ENCODE data around the gene PAPOLG. TPM values are rescaled to one million over a fixed set of nuclear protein-coding genes. Genes with fewer than 3 reads are reported as not detected.
A peak's percentile ranks its signal among the peaks of the same experiment; 100 is the strongest.

The PAPOLG gene
- total and polyA plus RNA-seq, 9 of the 15 experiments (the other 6 are each of a cell fraction or from before 2014, with no cell fraction given): 3.9 to 16.3 (median 10.0) TPM

- Histone ChIP-seq H2AFZ (ENCODE audit: low read depth, low read length) (no peak overlapping the region), H3K9ac (ENCODE audit: insufficient read depth in 1 of 2, low read depth in 2 of 2, low read length in 2 of 2) (no peak overlapping the region), H3K27me3 (ENCODE audit: control insufficient read depth in 2 of 2, insufficient read depth in 2 of 2, low read length in 2 of 2) (no peaks in the 10 kb centered on the region), H4K20me1 (replicated peaks; ENCODE audit: control insufficient read depth, insufficient read depth, low read length) (no peaks in the 10 kb centered on the region), H3K27ac (ENCODE audit: extremely low read depth, low read depth, low read length) (no peak overlapping the region), H3K36me3 (ENCODE audit: control insufficient read depth, insufficient read depth, low read length) (peaks cover 85% of the 10 kb centered on the region), H3K4me2 (ENCODE audit: insufficient read depth, low read length) (no peak overlapping the region), H3K9me3 (replicated peaks; ENCODE audit: control insufficient read depth, insufficient read depth, low read depth, low read length) (no peaks in the 10 kb centered on the region), H3K4me3 (no peak overlapping the region), H3K9me1 (ENCODE audit: control insufficient read depth, insufficient read depth, low read length) (no peaks in the 10 kb centered on the region), H3K79me2 (ENCODE audit: control insufficient read depth, insufficient read depth, low read length) (no peaks in the 10 kb centered on the region), H3K4me1 (replicated peaks in 1 of 2; ENCODE audit: control insufficient read depth in 2 of 2, insufficient read depth in 2 of 2, low read length in 2 of 2) (no peaks in the 10 kb centered on the region)
- no peak for FAIRE-seq
- intact Hi-C loops (cut with micrococcal nuclease): no loop called here
- in situ Hi-C loops (cut with MboI): no loop called here
- 82% methylated on average over 3 of the region's 3 CpGs for WGBS (ENCODE audit: insufficient coverage, low coverage, missing lambda C conversion rate)
- BruUV-seq (replicated peaks): no TSS peak
- no peak for DNase-seq (ENCODE audit: extremely low read depth in 1 of 4, low spot score in 3 of 4)
- CTCF ChIA-PET (ENCODE audit: low intra/inter-chr PET ratio): no interaction called here
- POLR2A ChIA-PET: interaction anchor here (1.1 to 1.3 kb wide), 2 partner anchors 9 to 19 kb away, joined by 3 to 4 read pairs; partner anchors contain the start of gene PAPOLG
- ATAC-seq: no peak
- TF ChIP-seq E2F4 (CRISPR knock-in tag; IDR thresholded peaks at IDR 0.05; ENCODE audit: low read depth): no peak
- TF ChIP-seq HMG20A (CRISPR knock-in tag; conservative IDR thresholded peaks at IDR 0.05): no peak
- no peak for TF ChIP-seq MECOM (CRISPR knock-in tag; IDR thresholded peaks at IDR 0.05)
- no peak for TF ChIP-seq ZNF175 (CRISPR knock-in tag; IDR thresholded peaks at IDR 0.05; ENCODE audit: low read depth)
- no peak for TF ChIP-seq NFIC (IDR thresholded peaks at IDR 0.05)
- no peak for TF ChIP-seq NCOR1 (IDR thresholded peaks at IDR 0.05)
- no peak for TF ChIP-seq TCF15 (CRISPR knock-in tag; IDR thresholded peaks at IDR 0.05)
- TF ChIP-seq TAF9B (IDR thresholded peaks at IDR 0.05; ENCODE audit: partially characterized antibody): no peak
- TF ChIP-seq ZBTB33 (CRISPR knock-in tag; IDR thresholded peaks at IDR 0.05): no peak
- TF ChIP-seq ZNF384 (IDR thresholded peaks at IDR 0.05; ENCODE audit: low read depth, low read length): peak; percentile 56
- TF ChIP-seq ZNF121 (CRISPR knock-in tag; conservative IDR thresholded peaks at IDR 0.05): peak; percentile 73
- TF ChIP-seq KLF1 (tag; IDR thresholded peaks at IDR 0.05): no peak
- no peak for TF ChIP-seq HMGN3 (IDR thresholded peaks at IDR 0.05; ENCODE audit: borderline replicate concordance, extremely low read depth, insufficient read length, low read depth, low read length)
- no peak for TF ChIP-seq UBTF (IDR thresholded peaks at IDR 0.05; ENCODE audit: borderline replicate concordance in 1 of 2, low read depth in 2 of 2, low read length in 2 of 2)
- TF ChIP-seq XRCC5 (IDR thresholded peaks at IDR 0.05; ENCODE audit: low read depth, low read length): no peak
- no peak for TF ChIP-seq ZNF76 (CRISPR knock-in tag; IDR thresholded peaks at IDR 0.05; ENCODE audit: borderline replicate concordance)
- TF ChIP-seq NR2F6 (CRISPR knock-in tag; IDR thresholded peaks at IDR 0.05): no peak
These were observed 8.9 kb downstream of the PAPOLG start for GRCh38 chr2:60764736-60765534.
